Measurements from ENCODE around the gene TRAPPC12.

TRAPPC12 gene

DNA sequence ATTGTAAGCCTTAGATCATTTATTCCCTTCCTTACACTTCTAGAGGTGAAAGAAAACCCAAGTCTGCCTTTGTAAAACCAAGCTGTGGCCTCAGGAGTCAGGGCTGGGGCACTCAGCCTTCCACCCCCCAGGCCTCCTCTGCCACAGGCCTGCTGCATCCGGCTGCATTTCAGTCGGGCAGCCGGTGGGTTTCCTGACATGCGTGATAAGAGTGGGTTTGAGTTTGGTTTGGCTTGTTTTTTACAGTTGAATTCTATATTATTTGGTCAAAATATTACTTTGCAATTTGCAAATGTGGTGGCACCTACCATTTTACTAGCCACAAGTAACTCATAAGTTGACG, 97.5 kb downstream of the TRAPPC12 start:
- DNase-seq (ENCODE audit: low read depth), result no peak
- TF ChIP-seq, protein P1, sequence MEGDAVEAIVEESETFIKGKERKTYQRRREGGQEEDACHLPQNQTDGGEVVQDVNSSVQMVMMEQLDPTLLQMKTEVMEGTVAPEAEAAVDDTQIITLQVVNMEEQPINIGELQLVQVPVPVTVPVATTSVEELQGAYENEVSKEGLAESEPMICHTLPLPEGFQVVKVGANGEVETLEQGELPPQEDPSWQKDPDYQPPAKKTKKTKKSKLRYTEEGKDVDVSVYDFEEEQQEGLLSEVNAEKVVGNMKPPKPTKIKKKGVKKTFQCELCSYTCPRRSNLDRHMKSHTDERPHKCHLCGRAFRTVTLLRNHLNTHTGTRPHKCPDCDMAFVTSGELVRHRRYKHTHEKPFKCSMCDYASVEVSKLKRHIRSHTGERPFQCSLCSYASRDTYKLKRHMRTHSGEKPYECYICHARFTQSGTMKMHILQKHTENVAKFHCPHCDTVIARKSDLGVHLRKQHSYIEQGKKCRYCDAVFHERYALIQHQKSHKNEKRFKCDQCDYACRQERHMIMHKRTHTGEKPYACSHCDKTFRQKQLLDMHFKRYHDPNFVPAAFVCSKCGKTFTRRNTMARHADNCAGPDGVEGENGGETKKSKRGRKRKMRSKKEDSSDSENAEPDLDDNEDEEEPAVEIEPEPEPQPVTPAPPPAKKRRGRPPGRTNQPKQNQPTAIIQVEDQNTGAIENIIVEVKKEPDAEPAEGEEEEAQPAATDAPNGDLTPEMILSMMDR (conservative IDR thresholded peaks at IDR 0.05; ENCODE audit: control insufficient read depth, insufficient read depth, low read depth, low read length), result no peak
- no peak overlapping the region for H3K4me3 ChIP-seq (ENCODE audit: control insufficient read depth, low read depth, low read length)

DNA sequence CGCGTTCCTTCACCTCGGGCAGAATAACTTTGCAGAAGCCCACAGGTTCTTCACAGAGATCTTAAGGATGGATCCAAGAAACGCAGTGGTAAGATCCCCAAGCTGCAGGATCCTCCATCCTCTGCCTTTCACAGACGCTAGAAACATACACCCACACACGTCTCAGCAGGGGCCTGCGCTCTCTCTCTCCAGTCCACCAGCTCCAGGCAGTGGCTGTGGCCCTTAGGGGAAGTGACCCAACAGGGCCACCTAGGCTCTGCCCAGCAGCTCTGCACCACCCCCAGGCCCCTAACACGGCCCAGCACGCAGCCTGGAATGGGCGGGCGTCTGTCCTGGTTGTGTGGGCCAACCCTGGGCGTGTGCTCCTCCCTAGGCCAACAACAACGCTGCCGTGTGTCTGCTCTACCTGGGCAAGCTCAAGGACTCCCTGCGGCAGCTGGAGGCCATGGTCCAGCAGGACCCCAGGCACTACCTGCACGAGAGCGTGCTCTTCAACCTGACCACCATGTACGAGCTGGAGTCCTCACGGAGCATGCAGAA, 99.4 kb downstream of the TRAPPC12 start:
- TF ChIP-seq, protein P1 (conservative IDR thresholded peaks at IDR 0.05; ENCODE audit: control insufficient read depth, insufficient read depth, low read depth, low read length), result no peak
- H3K4me3 ChIP-seq (ENCODE audit: control insufficient read depth, low read depth, low read length), result no peak overlapping the region
- no peak for DNase-seq (ENCODE audit: low read depth)

DNA sequence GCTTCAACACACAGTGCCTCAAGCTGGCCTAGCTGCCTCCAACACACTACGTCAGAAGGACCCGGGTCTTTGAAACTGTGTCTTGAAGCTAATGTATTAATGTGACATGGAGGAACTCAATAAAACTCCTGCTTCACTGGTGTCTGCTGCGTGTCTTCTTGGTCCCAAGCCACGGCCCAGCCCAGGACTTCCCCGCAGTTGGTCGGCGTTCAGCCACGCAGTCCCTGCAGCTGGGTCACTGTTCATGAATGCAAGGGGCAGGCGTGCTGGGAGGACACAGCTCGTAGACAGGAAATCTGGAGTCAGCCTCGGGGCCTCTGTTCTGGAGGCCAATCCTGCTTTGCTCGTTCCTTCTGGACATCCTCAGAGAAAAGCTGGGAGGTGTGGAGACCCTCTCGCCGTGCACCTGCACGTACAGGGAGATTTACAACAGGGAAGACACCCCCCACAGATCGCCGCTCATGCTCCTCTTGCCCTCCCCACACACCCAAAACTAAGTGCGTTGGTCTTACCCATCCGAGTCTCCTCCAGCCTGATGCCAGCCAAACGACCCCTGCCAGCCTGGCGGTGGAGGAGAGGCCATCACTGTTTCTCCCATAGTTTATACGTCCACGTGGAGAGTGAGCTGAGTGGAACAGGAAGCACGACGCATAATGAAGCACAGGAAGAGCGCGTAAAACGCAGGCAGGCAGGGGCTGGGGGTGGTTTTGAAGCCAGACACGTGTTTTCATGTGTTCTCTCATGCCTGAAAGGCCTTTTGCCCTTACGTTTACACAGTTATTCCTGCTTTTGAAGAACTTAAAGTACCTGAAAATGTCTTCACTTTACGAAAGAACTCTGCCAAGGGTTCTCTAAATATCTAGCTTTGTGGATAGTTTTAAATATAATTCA, 100.2 kb downstream of the TRAPPC12 start:
- TF ChIP-seq, protein P1 (conservative IDR thresholded peaks at IDR 0.05; ENCODE audit: control insufficient read depth, insufficient read depth, low read depth, low read length), result no peak
- no peak overlapping the region for H3K4me3 ChIP-seq (ENCODE audit: control insufficient read depth, low read depth, low read length)
- DNase-seq (ENCODE audit: low read depth), result no peak

DNA sequence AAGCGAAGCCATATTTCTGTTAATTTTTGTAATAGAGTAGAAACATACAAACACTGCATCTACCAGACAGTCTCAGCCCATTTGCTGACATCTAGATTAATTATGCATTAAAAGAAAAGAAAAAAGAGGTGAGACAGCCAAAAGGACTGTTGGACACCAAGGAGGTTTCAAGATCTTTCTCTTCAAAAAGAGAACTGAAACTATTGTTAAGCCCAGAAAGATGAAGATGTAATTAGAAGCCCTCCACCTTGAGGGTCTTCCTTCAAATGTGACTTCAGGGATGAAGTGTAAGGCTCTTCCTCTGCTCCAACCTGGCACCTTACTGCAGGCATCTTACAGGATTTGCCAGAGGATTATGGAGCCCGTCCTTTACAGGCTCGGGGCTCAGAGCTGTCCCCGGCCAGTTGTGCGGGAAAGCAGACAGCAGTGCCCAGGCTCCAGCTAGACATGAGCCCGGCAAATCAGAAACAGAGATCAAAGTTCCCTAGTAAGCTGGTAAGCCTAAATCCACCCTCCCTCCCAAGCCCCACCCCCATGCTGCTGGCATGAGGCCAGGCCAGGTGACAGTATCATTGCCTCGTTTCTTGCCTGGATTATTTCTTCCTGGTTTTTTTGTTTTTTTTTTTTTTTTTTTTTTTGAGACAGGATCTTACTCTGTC, 101.0 kb downstream of the TRAPPC12 start:
- TF ChIP-seq, protein P1 (conservative IDR thresholded peaks at IDR 0.05; ENCODE audit: control insufficient read depth, insufficient read depth, low read depth, low read length), result no peak
- no peak overlapping the region for H3K4me3 ChIP-seq (ENCODE audit: control insufficient read depth, low read depth, low read length)
- DNase-seq (ENCODE audit: low read depth), result no peak

DNA sequence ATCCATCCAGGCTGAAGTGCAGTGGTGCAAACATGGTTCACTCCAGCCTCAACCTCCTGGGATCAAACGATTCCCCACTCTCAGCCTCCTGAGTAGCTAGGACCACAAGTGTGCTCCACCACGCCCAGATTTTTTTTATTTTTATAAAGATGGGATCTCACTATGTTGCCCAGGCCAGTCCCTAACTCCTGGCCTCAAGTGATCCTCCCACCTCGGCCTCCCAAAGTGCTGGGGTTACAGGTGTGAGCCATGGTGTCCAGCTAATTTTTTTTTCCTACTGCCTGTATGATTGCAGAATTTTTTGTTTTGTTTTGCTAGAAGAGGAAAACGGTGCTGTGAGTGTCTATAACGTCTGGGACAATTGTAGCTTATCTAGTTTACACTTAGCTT, 101.5 kb downstream of the TRAPPC12 start:
- DNase-seq (ENCODE audit: low read depth), result no peak
- H3K4me3 ChIP-seq (ENCODE audit: control insufficient read depth, low read depth, low read length), result no peak overlapping the region
- TF ChIP-seq, protein P1 (conservative IDR thresholded peaks at IDR 0.05; ENCODE audit: control insufficient read depth, insufficient read depth, low read depth, low read length), result no peak

DNA sequence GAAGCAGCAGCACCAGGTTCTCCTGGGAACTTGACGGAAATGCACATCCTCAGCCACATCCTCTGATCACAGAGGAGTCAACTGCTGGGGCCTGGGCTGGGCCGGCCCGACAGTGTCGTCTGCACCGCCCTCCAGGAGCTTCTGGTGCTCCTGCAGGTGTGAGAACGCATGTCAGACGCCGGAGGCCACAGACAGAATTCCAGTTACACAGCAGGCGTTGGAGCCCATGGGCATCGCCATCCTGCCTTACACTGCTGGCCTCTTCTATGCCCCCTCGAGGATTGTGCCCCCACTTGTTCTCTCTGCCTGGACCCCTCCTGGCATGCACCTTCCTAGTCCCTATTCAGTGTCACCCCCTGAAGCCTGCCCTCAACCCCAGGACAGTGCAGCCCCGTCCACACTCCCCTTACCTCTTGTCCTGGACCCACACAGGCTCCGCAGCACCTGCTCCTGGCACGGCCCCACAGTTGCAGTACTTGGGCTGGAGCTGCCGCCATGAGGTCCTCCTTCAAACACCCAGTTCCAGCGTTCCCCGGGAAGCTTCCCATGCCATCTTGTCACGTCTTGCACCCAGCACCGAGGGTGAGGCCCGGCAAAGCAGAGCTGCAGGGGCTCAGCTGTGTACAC, 102.4 kb downstream of the TRAPPC12 start:
- TF ChIP-seq, protein P1 (conservative IDR thresholded peaks at IDR 0.05; ENCODE audit: control insufficient read depth, insufficient read depth, low read depth, low read length), result no peak
- DNase-seq (ENCODE audit: low read depth), result no peak
- H3K4me3 ChIP-seq (ENCODE audit: control insufficient read depth, low read depth, low read length), result no peak overlapping the region

Measured in fibroblast of mammary gland (primary cell).